Measurements from ENCODE around the gene ARRDC5. TPM values are rescaled to one million over a fixed set of nuclear protein-coding genes. Genes with fewer than 3 reads are reported as not detected.
"Not testable (repeated sequence)": the region's sequence is repeated elsewhere in the genome, so short reads cannot be mapped to it uniquely, and the experiment has no call there.

Gene ARRDC5
- total RNA-seq, 1 experiment from 2014 or later, result not detected

- BruUV-seq (replicated peaks), result TSS peak; percentile 75
- Mint-ChIP-seq H3K27ac (ENCODE audit: unreplicated experiment) (peak overlapping the region; percentile 79), H3K4me3 (ENCODE audit: low read depth, unreplicated experiment) (peak overlapping the region; percentile 74), H3K36me3 (ENCODE audit: insufficient read depth, unreplicated experiment) (peaks cover 32% of the 10 kb centered on the region), H3K9me3 (ENCODE audit: low read depth, unreplicated experiment) (no peaks in the 10 kb centered on the region), H3K4me1 (ENCODE audit: low read depth, unreplicated experiment) (peaks cover 12% of the 10 kb centered on the region), H3K27me3 (ENCODE audit: unreplicated experiment) (no peaks in the 10 kb centered on the region)
- intact Hi-C loops (cut with micrococcal nuclease; ENCODE audit: unreplicated experiment), result no loop called here
- DNase-seq, result peak; percentile 32
- TF ChIP-seq, protein P1, sequence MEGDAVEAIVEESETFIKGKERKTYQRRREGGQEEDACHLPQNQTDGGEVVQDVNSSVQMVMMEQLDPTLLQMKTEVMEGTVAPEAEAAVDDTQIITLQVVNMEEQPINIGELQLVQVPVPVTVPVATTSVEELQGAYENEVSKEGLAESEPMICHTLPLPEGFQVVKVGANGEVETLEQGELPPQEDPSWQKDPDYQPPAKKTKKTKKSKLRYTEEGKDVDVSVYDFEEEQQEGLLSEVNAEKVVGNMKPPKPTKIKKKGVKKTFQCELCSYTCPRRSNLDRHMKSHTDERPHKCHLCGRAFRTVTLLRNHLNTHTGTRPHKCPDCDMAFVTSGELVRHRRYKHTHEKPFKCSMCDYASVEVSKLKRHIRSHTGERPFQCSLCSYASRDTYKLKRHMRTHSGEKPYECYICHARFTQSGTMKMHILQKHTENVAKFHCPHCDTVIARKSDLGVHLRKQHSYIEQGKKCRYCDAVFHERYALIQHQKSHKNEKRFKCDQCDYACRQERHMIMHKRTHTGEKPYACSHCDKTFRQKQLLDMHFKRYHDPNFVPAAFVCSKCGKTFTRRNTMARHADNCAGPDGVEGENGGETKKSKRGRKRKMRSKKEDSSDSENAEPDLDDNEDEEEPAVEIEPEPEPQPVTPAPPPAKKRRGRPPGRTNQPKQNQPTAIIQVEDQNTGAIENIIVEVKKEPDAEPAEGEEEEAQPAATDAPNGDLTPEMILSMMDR (IDR thresholded peaks at IDR 0.05; ENCODE audit: unreplicated experiment), result no peak
- CTCF ChIA-PET, result interaction anchor here (0.5 to 1.3 kb wide), 4 partner anchors 31 to 534 kb away, joined by 3 to 4 read pairs (median 4); no protein-coding TSS in a partner anchor
Observed at GRCh38 chr19:4866595-4867424, 35.9 kb downstream of the ARRDC5 start.

- CTCF ChIA-PET, result no interaction called here
- H3K27me3 Mint-ChIP-seq (ENCODE audit: unreplicated experiment), result no peaks in the 10 kb centered on the region
- peaks cover 15% of the 10 kb centered on the region for H3K36me3 Mint-ChIP-seq (ENCODE audit: insufficient read depth, unreplicated experiment)
- no peaks in the 10 kb centered on the region for H3K9me3 Mint-ChIP-seq (ENCODE audit: low read depth, unreplicated experiment)
- TF ChIP-seq, protein P1 (IDR thresholded peaks at IDR 0.05; ENCODE audit: unreplicated experiment), result no peak
- peak; percentile 76 for DNase-seq
- H3K4me3 Mint-ChIP-seq (ENCODE audit: low read depth, unreplicated experiment), result no peak overlapping the region
- no peaks in the 10 kb centered on the region for H3K4me1 Mint-ChIP-seq (ENCODE audit: low read depth, unreplicated experiment)
- no peak overlapping the region for H3K27ac Mint-ChIP-seq (ENCODE audit: unreplicated experiment)
- intact Hi-C loops (cut with micrococcal nuclease; ENCODE audit: unreplicated experiment), result no loop called here
- no TSS peak for BruUV-seq (replicated peaks)
Observed at GRCh38 chr19:4861147-4861546, 41.5 kb downstream of the ARRDC5 start.

GRCh38 chr19:4859697-4860096, 43.0 kb downstream of the ARRDC5 start:
- no peak overlapping the region for H3K4me3 Mint-ChIP-seq (ENCODE audit: low read depth, unreplicated experiment)
- H3K36me3 Mint-ChIP-seq (ENCODE audit: insufficient read depth, unreplicated experiment), result peaks cover 20% of the 10 kb centered on the region
- no peak for DNase-seq
- CTCF ChIA-PET, result no interaction called here
- no peaks in the 10 kb centered on the region for H3K4me1 Mint-ChIP-seq (ENCODE audit: low read depth, unreplicated experiment)
- no peaks in the 10 kb centered on the region for H3K27me3 Mint-ChIP-seq (ENCODE audit: unreplicated experiment)
- TF ChIP-seq, protein P1 (IDR thresholded peaks at IDR 0.05; ENCODE audit: unreplicated experiment), result no peak
- no peak overlapping the region for H3K27ac Mint-ChIP-seq (ENCODE audit: unreplicated experiment)
- intact Hi-C loops (cut with micrococcal nuclease; ENCODE audit: unreplicated experiment), result loop anchor here (10.0 kb wide), 1 partner anchor 55 kb away; no protein-coding TSS in a partner anchor
- BruUV-seq (replicated peaks), result no TSS peak
- no peaks in the 10 kb centered on the region for H3K9me3 Mint-ChIP-seq (ENCODE audit: low read depth, unreplicated experiment)

DNA sequence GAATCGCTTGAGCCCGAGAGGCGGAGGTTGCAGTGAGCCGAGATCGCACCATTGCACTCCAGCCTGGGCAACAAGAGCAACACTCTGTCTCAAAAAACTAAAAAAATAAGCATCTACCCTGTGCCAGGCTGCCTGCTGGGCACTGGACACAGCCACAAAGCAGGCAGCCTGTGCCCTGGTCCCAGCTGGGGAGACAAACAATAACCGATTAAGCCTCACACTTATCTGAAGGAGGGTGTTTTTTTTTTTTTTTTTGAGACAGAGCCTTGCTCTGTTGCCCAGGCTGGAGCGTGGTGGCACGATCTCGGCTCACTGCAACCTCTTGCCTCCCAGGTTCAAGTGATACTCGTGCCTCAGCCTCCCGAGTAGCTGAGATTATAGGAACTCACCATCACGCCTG, 46.2 kb downstream of the ARRDC5 start:
- H3K27ac Mint-ChIP-seq (ENCODE audit: unreplicated experiment); H3K4me1 Mint-ChIP-seq (ENCODE audit: low read depth, unreplicated experiment); CTCF ChIA-PET; H3K4me3 Mint-ChIP-seq (ENCODE audit: low read depth, unreplicated experiment); DNase-seq; H3K9me3 Mint-ChIP-seq (ENCODE audit: low read depth, unreplicated experiment); BruUV-seq (replicated peaks); H3K27me3 Mint-ChIP-seq (ENCODE audit: unreplicated experiment): not testable (repeated sequence)
- peaks cover 33% of the 10 kb centered on the region for H3K36me3 Mint-ChIP-seq (ENCODE audit: insufficient read depth, unreplicated experiment)
- intact Hi-C loops (cut with micrococcal nuclease; ENCODE audit: unreplicated experiment), result loop anchor here (10.0 kb wide), 1 partner anchor 52 kb away; no protein-coding TSS in a partner anchor

- H3K4me3 Mint-ChIP-seq (ENCODE audit: low read depth, unreplicated experiment); H3K9me3 Mint-ChIP-seq (ENCODE audit: low read depth, unreplicated experiment); BruUV-seq (replicated peaks); DNase-seq; H3K27ac Mint-ChIP-seq (ENCODE audit: unreplicated experiment); H3K4me1 Mint-ChIP-seq (ENCODE audit: low read depth, unreplicated experiment); H3K27me3 Mint-ChIP-seq (ENCODE audit: unreplicated experiment): not testable (repeated sequence)
- intact Hi-C loops (cut with micrococcal nuclease; ENCODE audit: unreplicated experiment), result loop anchor here (10.0 kb wide), 1 partner anchor 49 kb away; no protein-coding TSS in a partner anchor
- CTCF ChIA-PET, result interaction anchor here (1.8 kb wide), 1 partner anchor 23 kb away, joined by 4 read pairs; no protein-coding TSS in a partner anchor
- peaks cover 21% of the 10 kb centered on the region for H3K36me3 Mint-ChIP-seq (ENCODE audit: insufficient read depth, unreplicated experiment)
Observed at GRCh38 chr19:4853506-4853905, 49.2 kb downstream of the ARRDC5 start.

Measured in Calu3 (cell line).